NT2/D1 (cell line): ENCODE measurements around the gene OR2T1.
"Not testable (repeated sequence)": the region's sequence is repeated elsewhere in the genome, so short reads cannot be mapped to it uniquely, and the experiment has no call there.

Source experiments
- SUZ12 ChIP-seq: IDR thresholded peaks from 2 replicates; pipeline ENCODE4 v1.6.1; 2011; ENCODE audit not compliant: insufficient read length, insufficient read depth; ENCODE audit errors: extremely low read depth
- YY1 ChIP-seq: IDR thresholded peaks from 2 replicates; pipeline ENCODE4 v1.6.1; 2011; ENCODE audit not compliant: insufficient read length, insufficient read depth
- ZNF274 ChIP-seq: IDR thresholded peaks from 2 replicates; pipeline ENCODE4 v1.6.1; 2011; ENCODE audit warnings: mild to moderate bottlenecking, low read depth, low read length

DNA sequence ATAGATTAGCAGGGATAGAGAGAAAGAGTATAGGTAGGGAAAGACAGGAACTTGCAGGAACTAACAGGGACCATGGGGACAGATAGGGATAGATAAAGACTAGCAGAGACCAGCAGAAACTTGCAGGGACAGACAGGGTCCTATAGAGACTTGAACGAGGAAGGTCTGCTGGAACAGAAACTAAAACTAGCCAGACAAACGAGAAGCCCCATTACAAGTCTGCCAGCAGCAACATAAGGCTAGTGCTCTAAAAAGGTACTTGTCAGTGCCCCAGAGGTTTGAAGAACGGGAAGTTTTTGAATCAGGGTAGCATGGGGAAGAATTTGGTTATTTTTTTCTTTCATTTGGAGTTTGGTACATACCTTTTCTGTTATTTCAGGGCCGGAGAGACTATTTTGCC is 29.4 kb downstream of the OR2T1 start:
- not testable (repeated sequence) for TF ChIP-seq YY1, ZNF274, SUZ12
